RWPE1 (cell line): Measurements from ENCODE around the gene WBP2.
A peak's percentile ranks its signal among the peaks of the same experiment; 100 is the strongest.

ENCODE experiments used
- CTCF ChIA-PET: fragments of 350-600 bp; sonication (Branson Sonifier 250); formaldehyde crosslinking; extraction: SDS; loops from one replicate; lab custom pipeline; 2021; lab: Yijun Ruan, JAX
- POLR2A ChIA-PET: fragments of 400-600 bp; formaldehyde crosslinking; extraction: SDS; loops from one replicate; lab custom pipeline; 2020; ENCODE audit warnings: antibody characterized with exemption; ENCODE audit not compliant: low non-redundant PET; lab: Yijun Ruan, JAX
- DNase-seq: peaks from one replicate; pipeline ENCODE4 v3.0.0; 2012; ENCODE audit warnings: low spot score
- H3K27ac ChIP-seq: fragments of 450-650 bp; 2 replicates; pipeline ENCODE4 v1.5.1; 2017
- TF ChIP-seq, protein P1 (sequence below): fragments of 450-650 bp; conservative IDR thresholded peaks from 2 replicates; pipeline ENCODE4 v1.5.1; 2017; ENCODE audit warnings: low read depth, mild to moderate bottlenecking

The WBP2 gene

DNA sequence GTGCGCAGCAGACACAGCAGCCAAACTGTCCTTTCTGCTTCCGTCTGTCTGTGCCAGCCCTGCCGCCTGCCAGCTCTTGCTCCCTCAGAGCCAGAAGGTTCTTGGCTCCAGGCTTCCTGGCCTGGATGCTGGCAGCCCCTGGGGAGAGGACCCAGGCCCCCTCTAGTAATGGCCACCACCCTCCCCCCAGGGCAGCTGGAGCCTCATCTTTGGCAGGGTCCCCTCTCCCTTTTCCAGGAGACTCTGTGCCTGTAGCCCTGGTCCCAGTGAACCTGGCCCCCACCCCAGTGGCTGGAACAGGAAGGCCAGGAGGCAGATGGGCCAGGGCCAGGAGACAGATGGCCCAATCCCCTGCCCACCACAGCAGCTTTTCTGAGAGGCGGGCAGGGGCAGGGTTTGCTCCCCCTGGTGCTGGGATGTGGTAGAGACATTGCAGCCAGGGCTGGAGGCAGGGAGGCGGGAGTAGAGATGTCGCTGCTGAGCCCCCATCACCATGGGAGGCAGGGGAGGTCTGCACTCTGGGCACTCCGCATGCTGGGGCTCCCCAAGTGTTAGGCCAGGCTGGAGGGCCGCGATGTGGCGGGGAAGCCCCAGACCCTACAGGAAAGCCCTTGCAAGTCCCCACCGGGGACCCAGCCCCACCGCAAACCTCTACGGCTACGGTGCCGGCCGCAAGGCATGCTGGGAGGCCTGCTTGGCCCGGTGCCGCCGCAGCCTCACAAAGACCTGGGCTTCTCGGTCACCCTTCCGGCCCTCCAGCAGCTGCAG is 27.6 kb downstream of the WBP2 start:
- ChIA-PET POLR2A (interaction anchor here (0.9 kb wide), 1 partner anchor 62 kb away, joined by 3 read pairs; no protein-coding TSS in a partner anchor), CTCF (interaction anchor here (0.6 to 1.5 kb wide), 9 partner anchors 12 to 64 kb away, joined by 3 to 8 read pairs (median 4); partner anchors contain the start of genes GALK1 and WBP2)
- peak overlapping the region; percentile 67 for H3K27ac ChIP-seq
- TF ChIP-seq, protein P1, sequence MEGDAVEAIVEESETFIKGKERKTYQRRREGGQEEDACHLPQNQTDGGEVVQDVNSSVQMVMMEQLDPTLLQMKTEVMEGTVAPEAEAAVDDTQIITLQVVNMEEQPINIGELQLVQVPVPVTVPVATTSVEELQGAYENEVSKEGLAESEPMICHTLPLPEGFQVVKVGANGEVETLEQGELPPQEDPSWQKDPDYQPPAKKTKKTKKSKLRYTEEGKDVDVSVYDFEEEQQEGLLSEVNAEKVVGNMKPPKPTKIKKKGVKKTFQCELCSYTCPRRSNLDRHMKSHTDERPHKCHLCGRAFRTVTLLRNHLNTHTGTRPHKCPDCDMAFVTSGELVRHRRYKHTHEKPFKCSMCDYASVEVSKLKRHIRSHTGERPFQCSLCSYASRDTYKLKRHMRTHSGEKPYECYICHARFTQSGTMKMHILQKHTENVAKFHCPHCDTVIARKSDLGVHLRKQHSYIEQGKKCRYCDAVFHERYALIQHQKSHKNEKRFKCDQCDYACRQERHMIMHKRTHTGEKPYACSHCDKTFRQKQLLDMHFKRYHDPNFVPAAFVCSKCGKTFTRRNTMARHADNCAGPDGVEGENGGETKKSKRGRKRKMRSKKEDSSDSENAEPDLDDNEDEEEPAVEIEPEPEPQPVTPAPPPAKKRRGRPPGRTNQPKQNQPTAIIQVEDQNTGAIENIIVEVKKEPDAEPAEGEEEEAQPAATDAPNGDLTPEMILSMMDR = peak; percentile 77
- DNase-seq = peak; percentile 38

DNA sequence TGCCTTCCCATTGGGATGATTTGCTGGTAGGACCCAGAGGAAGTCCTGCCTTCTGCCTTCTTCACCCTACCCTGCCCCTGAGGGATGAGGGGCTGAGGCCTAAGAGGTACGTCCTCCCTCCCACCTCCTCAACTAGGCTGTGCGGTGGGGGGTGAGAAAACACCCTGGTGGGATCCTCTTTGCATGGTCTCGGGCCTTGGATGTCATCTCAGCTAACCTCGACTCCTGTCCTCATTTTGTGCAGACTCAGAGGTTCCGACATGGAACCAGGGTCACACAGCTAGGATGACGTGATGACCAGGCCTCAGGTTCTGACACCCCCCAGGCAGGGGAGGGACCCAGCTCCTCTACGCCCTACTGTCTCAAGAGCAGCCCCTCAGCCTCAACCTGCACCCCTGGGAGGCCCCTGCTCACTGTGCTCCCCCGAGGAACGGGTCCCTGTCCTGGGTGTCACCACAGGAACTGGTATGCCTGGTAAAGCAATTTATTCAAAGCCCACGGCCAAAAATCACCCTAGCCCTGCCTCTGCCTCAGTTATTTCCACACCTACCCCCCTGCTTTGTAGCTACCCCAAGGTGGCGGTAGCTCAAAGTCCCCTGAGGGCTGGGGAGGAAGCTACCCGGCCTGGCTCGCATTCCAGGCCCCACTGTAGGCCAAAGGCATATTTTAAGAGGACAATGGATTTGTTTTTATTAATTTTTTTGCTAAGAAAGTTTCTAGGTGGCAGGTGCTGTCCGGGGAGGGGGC is 28.4 kb downstream of the WBP2 start:
- H3K27ac ChIP-seq = peak overlapping the region; percentile 67
- ChIA-PET CTCF (interaction anchor here (0.6 to 1.5 kb wide), 8 partner anchors 19 to 63 kb away, joined by 3 to 6 read pairs (median 3); partner anchors contain the start of genes GALK1 and WBP2), POLR2A (interaction anchor here (0.9 kb wide), 1 partner anchor 61 kb away, joined by 3 read pairs; no protein-coding TSS in a partner anchor)
- TF ChIP-seq, protein P1 = no peak
- no peak for DNase-seq

DNA sequence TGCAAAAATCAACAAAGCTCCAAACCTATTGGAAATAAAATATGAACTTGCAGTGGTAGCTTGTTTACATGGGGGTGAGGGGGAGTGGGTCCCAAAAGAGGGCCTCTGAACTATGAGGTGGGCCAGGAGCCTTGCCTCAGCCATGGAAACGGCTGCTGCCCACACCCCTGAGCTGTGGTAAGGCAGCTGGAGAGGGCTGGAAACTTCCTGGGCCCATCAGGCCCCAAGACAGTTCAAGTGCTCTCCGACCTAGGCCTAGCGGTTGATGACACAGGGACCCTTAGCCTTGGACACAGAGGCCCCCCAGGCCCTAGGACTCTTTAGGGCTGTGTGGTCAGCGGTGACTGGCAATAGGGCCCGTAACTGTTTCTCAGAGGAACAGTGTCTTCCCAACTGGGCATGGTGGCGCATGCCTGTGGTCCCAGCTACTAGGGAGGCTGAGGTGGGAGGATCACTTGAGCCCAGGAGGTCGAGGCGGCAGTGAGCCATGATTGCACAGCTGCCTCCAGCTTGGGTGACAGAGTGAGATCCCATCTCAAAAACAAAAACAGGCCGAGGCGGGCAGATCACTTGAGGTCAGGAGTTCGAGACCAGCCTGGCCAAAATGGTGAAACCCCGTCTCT is 29.3 kb downstream of the WBP2 start:
- ChIA-PET CTCF (interaction anchor here (0.7 to 1.5 kb wide), 4 partner anchors 14 to 62 kb away, joined by 3 to 6 read pairs (median 4); partner anchors contain the start of gene GALK1), POLR2A (interaction anchor here (0.6 kb wide), 1 partner anchor 157 kb away, joined by 3 read pairs; no protein-coding TSS in a partner anchor)
- no peak for DNase-seq
- peak overlapping the region; percentile 67 for H3K27ac ChIP-seq
- TF ChIP-seq, protein P1 = no peak

- POLR2A ChIA-PET = interaction anchor here (0.6 kb wide), 1 partner anchor 10 kb away, joined by 4 read pairs; no protein-coding TSS in a partner anchor
These were observed 30.0 kb downstream of the WBP2 start for GRCh38 chr17:75825149-75825552.

DNA sequence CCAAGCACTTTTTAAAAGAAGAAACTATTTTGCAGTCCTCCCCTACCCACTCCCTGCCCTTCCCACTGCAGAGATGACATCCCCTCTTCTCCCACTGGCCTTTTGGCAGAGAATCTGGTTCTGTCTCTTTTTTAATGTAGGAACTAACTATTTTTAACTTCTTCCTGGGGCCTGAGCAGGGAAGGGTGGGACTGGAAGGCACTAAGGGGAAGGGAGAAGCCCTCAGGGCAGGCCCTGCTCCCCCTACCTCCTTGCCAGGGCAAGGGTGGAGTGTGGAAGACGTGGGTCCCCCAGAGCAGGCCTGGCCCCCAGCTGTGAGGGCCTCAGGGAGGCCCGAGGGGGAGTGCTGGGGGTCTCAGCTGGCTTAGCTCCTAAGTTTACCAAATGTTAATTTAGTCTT is 30.5 kb downstream of the WBP2 start:
- ChIA-PET CTCF (no interaction called here), POLR2A (interaction anchor here (0.6 kb wide), 2 partner anchors 10 kb away, joined by 3 to 4 read pairs; no protein-coding TSS in a partner anchor)
- TF ChIP-seq, protein P1 = no peak
- H3K27ac ChIP-seq = peak overlapping the region; percentile 67
- no peak for DNase-seq

More at GRCh38 chr17:75825149-75825552, 30.0 kb downstream of the WBP2 start:
- TF ChIP-seq, protein P1 = no peak
- peak overlapping the region; percentile 67 for H3K27ac ChIP-seq
- no peak for DNase-seq
- CTCF ChIA-PET = interaction anchor here (0.7 to 1.0 kb wide), 2 partner anchors 15 to 20 kb away, joined by 3 read pairs; no protein-coding TSS in a partner anchor
